AG10803 (cell line): Measurements from ENCODE around the gene OR52H1.
"Not testable (repeated sequence)": the region's sequence is repeated elsewhere in the genome, so short reads cannot be mapped to it uniquely, and the experiment has no call there.

Experiments used
- DNase-seq: peaks from one replicate; pipeline ENCODE4 v3.0.0; 2010; ENCODE audit warnings: low read depth
- H3K4me3 ChIP-seq: 2 replicates; pipeline ENCODE4 v1.5.1; 2011; ENCODE audit warnings: mild to moderate bottlenecking, low read length, control low read depth
- CTCF ChIP-seq: conservative IDR thresholded peaks from 2 replicates; pipeline ENCODE4 v1.5.1; 2011; ENCODE audit warnings: mild to moderate bottlenecking, low read length, control low read depth, inconsistent platforms

The OR52H1 gene

GRCh38 chr11:5548440-5548839 lies at the start of gene OR52H1:
TSS of gene OR52H1 (minus strand) at chr11:5548540. CDS start at chr11:5545505, 3,035 bp downstream.
- DNase-seq, result no peak
- no peak within 1 kb of the TSS for H3K4me3 ChIP-seq
- TF ChIP-seq CTCF, result no peak

- no peak for DNase-seq
- peak overlapping the region; percentile 61 for H3K4me3 ChIP-seq
- no peak for TF ChIP-seq CTCF
Measured at GRCh38 chr11:5597953-5598352, 49.6 kb upstream of the OR52H1 start.

GRCh38 chr11:5596607-5597201 lies 48.4 kb upstream of the OR52H1 start, which contains the start of gene TRIM6:
TSS of gene TRIM6 (plus strand) at chr11:5596637. CDS start at chr11:5596898, 261 bp downstream.
- DNase-seq, result peak; percentile 50

GRCh38 chr11:5593146-5593545 lies 44.8 kb upstream of the OR52H1 start:
- no peak overlapping the region for H3K4me3 ChIP-seq
- no peak for TF ChIP-seq CTCF

More at GRCh38 chr11:5596607-5597201, 48.4 kb upstream of the OR52H1 start, which contains the start of gene TRIM6:
- peak within 1 kb of the TSS; percentile 61 for H3K4me3 ChIP-seq
- TF ChIP-seq CTCF, result no peak

GRCh38 chr11:5592615-5593014 lies 44.3 kb upstream of the OR52H1 start:
- H3K4me3 ChIP-seq, result no peak overlapping the region
- TF ChIP-seq CTCF, result no peak
- DNase-seq, result no peak

More at GRCh38 chr11:5593146-5593545, 44.8 kb upstream of the OR52H1 start:
- DNase-seq, result no peak

GRCh38 chr11:5591613-5592012 lies 43.3 kb upstream of the OR52H1 start:
- TF ChIP-seq CTCF, result no peak
- no peak for DNase-seq
- no peak overlapping the region for H3K4me3 ChIP-seq

- not testable (repeated sequence) for DNase-seq, H3K4me3 ChIP-seq
Measured at GRCh38 chr11:5589906-5590305, 41.6 kb upstream of the OR52H1 start.

GRCh38 chr11:5584458-5584857 lies 36.1 kb upstream of the OR52H1 start:
- H3K4me3 ChIP-seq, DNase-seq: not testable (repeated sequence)
